HepG2 (cell line): ENCODE results near the gene IGF2. TPM values are rescaled to one million over a fixed set of nuclear protein-coding genes. Genes with fewer than 3 reads are reported as not detected.

Source experiments
- AFF4 ChIP-seq: sonication (generic); formaldehyde crosslinking; IDR thresholded peaks from 2 replicates; pipeline ENCODE4 v1.4.0; 2020; ENCODE audit warnings: missing genetic modification reagents
- ESRRA ChIP-seq: sonication (generic); formaldehyde crosslinking; IDR thresholded peaks from 2 replicates; pipeline ENCODE4 v1.5.1; 2020; ENCODE audit warnings: mild to moderate bottlenecking, low read depth, missing genetic modification reagents
- GABPA ChIP-seq, 2 experiments: IDR thresholded peaks; 2 replicates each; pipeline ENCODE4 v1.6.1; 2011 to 2016; ENCODE audit warnings: low read depth in 2 of 2, low read length in 1 of 2, missing biosample characterization in 1 of 2, missing genetic modification characterization in 1 of 2
- HMGXB3 ChIP-seq: sonication (generic); formaldehyde crosslinking; IDR thresholded peaks from 2 replicates; pipeline ENCODE4 v1.4.0; 2020; ENCODE audit warnings: missing genetic modification reagents, borderline replicate concordance
- SKIL ChIP-seq: sonication (generic); formaldehyde crosslinking; IDR thresholded peaks from 2 replicates; pipeline ENCODE4 v1.8.0; 2022; ENCODE audit warnings: missing genetic modification reagents, mild to moderate bottlenecking, moderate library complexity, borderline replicate concordance
- TSC22D2 ChIP-seq: sonication (generic); formaldehyde crosslinking; IDR thresholded peaks from 2 replicates; pipeline ENCODE4 v1.5.1; 2020; ENCODE audit warnings: missing genetic modification reagents, mild to moderate bottlenecking, borderline replicate concordance
- ZNF34 ChIP-seq: sonication (generic); formaldehyde crosslinking; IDR thresholded peaks from 2 replicates; pipeline ENCODE4 v1.4.0; 2020; ENCODE audit warnings: mild to moderate bottlenecking, missing genetic modification reagents, borderline replicate concordance
- ZNF512B ChIP-seq: sonication (generic); formaldehyde crosslinking; IDR thresholded peaks from 2 replicates; pipeline ENCODE4 v1.5.1; 2020; ENCODE audit warnings: missing genetic modification reagents, mild to moderate bottlenecking, borderline replicate concordance
- ZNF781 ChIP-seq: sonication (generic); formaldehyde crosslinking; IDR thresholded peaks from 2 replicates; pipeline ENCODE4 v1.5.1; 2020; ENCODE audit warnings: borderline replicate concordance, mild to moderate bottlenecking, missing genetic modification reagents; ENCODE audit errors: not compliant biosample characterization
- polyA plus RNA-seq, 8 experiments: library from polyadenylated mRNA; depleted of rRNA in 3 of 8; stranded (reverse) in 7 of 8; unstranded in 1 of 8; fragments of >200 nt; fragmentation: Illumina TruSeq in 4 of 8; extraction: Trizol in 4 of 8; gene quantifications; 2 replicates each; pipeline versions ENCODE4 v1.2.1 to v1.2.3, GENCODE V29; 2011 to 2016; ENCODE audit warnings: low read depth in 4 of 8, missing spikeins in 1 of 8, mixed read lengths in 1 of 8; ENCODE audit not compliant: insufficient read depth in 1 of 8
- total RNA-seq, 5 experiments: library from RNA; depleted of rRNA; stranded (reverse); fragments of >200 nt; fragmentation: Illumina TruSeq; extraction: Trizol; gene quantifications; 2 replicates each; pipeline ENCODE4 v1.2.3, GENCODE V29; 2016; ENCODE audit warnings: low read depth in 1 of 5

The IGF2 gene
- total and polyA plus RNA-seq, 2 of the 13 experiments (the other 11 are each of a cell fraction or from before 2014, with no cell fraction given) = 79.1 to 254 TPM

GRCh38 chr11:2132874-2133240 is 6.3 kb downstream of the IGF2 start (continued):
- TF ChIP-seq ZNF781 (CRISPR knock-in tag) (no peak), AFF4 (CRISPR knock-in tag) (no peak), ESRRA (CRISPR knock-in tag) (peak; percentile 43; the same call in 1 of the 2 replicates), ZNF34 (0 out of 2 replicates have a peak, but pooled peaks have one; percentile 31), HMGXB3 (CRISPR knock-in tag) (no peak), ZNF512B (CRISPR knock-in tag) (peak; percentile 83; the same call in 1 of the 2 replicates), GABPA (IDR thresholded peaks at IDR 0.05; ENCODE audit: low read depth, low read length) (no peak), GABPA (CRISPR knock-in tag; IDR thresholded peaks at IDR 0.05; ENCODE audit: low read depth) (no peak), SKIL (CRISPR knock-in tag) (0 out of 2 replicates have a peak, but pooled peaks have one; percentile 4), TSC22D2 (CRISPR knock-in tag) (no peak)
